GM18517 (cell line): Measurements from ENCODE around the gene PKD2.
"Not testable (repeated sequence)": the region's sequence is repeated elsewhere in the genome, so short reads cannot be mapped to it uniquely, and the experiment has no call there.

Experiments
- ATAC-seq: cut with Tn5 transposase; IDR thresholded peaks from one replicate; pipeline ENCODE4 v1.9.1; 2021; ENCODE audit warnings: mild to moderate bottlenecking, moderate library complexity; ENCODE audit not compliant: unreplicated experiment

Gene PKD2

GRCh38 chr4:88062843-88063242 is 55.4 kb downstream of the PKD2 start:
- ATAC-seq: no peak

- ATAC-seq: no peak
These were observed 56.3 kb downstream of the PKD2 start for GRCh38 chr4:88063634-88064296.

DNA sequence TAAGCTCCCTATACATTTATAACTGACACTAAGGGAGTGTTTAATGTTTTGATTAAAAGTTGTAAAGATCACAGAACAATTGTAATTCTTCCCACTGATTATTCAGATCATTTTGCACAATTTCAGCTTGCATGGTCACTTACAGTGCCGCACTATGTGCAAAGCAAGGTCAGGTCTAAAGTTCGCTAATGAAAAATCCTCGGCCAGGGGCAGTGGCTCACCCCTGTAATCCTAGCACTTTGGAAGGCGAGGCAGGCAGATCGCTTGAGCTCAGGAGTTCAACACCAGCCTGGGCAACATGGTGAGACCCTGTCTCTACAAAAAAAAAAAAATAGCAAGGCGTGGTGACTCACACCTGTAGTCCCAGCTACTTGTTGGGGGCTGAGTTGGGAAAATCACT is 57.0 kb downstream of the PKD2 start:
- ATAC-seq: no peak

GRCh38 chr4:88070031-88070430 is 62.6 kb downstream of the PKD2 start:
- ATAC-seq: no peak

DNA sequence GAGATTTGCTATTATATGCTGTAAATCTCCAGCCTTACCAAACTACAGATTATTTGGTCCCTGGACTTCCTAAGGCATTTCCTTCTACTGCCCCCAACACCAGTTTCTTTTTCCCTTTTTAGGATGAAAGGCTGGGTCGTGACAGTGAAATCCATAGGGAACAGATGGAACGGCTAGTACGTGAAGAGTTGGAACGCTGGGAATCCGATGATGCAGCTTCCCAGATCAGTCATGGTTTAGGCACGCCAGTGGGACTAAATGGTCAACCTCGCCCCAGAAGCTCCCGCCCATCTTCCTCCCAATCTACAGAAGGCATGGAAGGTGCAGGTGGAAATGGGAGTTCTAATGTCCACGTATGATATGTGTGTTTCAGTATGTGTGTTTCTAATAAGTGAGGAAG is 67.9 kb downstream of the PKD2 start:
- ATAC-seq: no peak

GRCh38 chr4:88077911-88078524 is 70.6 kb downstream of the PKD2 start:
- no peak for ATAC-seq

DNA sequence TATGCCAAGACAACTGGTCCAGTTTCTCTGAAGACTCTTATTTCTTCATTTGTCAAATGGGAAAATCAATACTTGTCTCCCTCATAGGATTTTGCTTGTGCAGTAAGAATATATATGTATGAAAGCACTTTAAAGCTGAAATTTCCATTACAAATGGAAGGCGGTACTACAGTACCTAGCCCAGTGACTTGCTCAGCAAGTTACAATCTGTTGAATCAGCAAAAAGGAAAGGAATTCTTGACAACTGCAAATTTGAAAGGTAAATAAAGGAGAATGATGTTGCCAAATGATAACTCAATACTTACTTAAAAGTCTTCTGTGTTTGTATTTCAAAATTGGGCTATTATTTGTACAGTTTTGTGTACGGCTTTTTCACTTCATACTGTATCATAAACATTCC is 71.1 kb downstream of the PKD2 start:
- ATAC-seq: no peak

GRCh38 chr4:88080626-88081025 is 73.2 kb downstream of the PKD2 start:
- ATAC-seq: no peak

- ATAC-seq: no peak
These were observed 79.6 kb downstream of the PKD2 start for GRCh38 chr4:88087004-88087403.

- ATAC-seq: no peak
These were observed 83.5 kb downstream of the PKD2 start for GRCh38 chr4:88090898-88091297.

DNA sequence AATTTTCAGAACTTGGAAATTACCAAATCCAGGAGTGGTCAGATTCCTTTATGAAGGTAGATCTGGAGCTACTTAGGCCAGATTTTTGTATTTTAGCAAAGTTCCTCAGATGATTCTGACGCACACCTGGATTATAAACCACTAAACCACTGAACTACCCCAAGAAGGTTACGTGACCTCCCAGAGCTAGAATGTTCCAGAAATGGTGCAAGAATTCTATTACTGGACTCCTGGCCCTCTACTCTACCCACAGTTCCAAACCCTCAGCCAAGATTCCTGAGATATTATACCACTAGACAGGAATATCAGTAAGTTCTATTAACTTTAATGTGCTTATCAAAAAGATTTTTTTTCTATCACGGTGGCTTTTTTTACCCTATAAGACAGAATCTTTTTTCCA is 83.9 kb downstream of the PKD2 start:
- ATAC-seq: no peak

DNA sequence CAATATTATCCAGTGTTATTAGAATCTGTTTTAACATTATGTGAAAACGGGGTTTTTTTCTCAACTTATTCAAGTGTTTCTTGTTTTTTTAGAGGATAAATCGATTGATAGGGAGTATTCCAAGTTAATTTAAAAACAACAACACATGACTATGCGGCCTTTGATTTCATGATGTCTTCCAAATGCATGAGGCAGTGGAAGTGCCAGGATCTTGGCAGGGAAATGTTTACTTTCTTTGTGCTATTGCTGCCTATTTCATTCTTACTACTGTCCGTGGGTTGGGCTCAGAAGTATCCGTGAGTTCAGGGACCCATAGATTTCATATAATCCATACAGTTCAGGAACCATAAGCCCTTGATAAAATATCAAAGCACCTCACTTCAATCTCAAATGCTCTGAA is 86.4 kb downstream of the PKD2 start:
- no peak for ATAC-seq

GRCh38 chr4:88097301-88097700 is 89.9 kb downstream of the PKD2 start:
- ATAC-seq: no peak

DNA sequence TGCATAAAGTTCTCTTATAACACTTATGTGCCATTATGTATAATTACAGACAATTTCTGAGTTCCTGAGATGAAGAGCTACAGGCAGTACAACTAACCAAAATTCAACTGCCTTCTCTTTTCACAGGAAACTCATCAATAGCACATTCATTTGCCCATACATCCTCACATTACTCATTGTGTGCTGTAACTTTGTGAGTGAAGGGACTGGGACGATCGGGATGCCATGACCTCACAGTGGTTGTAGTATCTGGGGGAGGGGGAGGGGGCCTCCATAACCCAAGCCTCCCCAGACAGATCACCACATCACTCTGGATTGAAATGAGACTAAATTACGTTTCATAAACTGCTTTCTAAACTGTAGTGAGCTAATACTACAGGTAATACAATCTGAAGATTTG is 90.3 kb downstream of the PKD2 start:
- no peak for ATAC-seq

DNA sequence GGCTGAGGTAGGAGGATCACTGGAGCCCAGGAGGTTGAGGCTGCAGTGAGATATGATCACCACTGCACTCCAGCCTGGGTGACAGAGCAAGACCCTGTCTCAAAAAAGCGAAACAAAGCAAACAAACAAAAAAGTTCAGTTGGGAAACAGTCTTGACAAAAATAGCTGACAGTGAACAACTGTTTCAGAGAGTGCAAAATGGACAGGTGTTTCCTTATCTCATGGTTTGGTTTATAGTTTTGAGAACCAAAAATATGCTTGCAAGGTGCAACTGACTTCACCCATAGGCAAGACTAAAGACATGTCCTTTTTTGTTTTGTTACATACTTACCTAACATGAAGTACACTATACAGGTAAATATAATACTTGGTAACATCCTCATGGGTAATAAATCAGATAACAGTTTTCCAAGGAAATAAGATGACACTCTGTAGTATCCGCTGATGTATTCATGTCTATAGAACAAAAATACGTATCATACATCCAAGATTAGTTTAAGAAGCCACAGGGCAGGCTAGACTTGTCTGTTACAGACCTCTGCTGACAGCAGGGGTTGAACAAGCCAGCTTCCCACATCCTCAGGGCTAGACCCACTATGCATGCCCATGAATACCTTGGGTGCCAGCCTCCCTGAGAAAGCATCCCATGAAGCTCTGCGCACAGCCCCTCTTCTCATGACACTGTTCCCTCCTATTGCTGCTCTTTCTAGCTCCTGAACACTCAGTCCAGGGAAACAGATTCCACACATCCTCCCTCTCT is 91.7 kb downstream of the PKD2 start:
- no peak for ATAC-seq

- ATAC-seq: no peak
These were observed 93.7 kb downstream of the PKD2 start for GRCh38 chr4:88101165-88101564.

- no peak for ATAC-seq
These were observed 94.6 kb downstream of the PKD2 start for GRCh38 chr4:88102026-88102425.

GRCh38 chr4:88104902-88105610 is 97.6 kb downstream of the PKD2 start:
- ATAC-seq: no peak

- ATAC-seq: no peak
These were observed 98.8 kb downstream of the PKD2 start for GRCh38 chr4:88106205-88106604.

DNA sequence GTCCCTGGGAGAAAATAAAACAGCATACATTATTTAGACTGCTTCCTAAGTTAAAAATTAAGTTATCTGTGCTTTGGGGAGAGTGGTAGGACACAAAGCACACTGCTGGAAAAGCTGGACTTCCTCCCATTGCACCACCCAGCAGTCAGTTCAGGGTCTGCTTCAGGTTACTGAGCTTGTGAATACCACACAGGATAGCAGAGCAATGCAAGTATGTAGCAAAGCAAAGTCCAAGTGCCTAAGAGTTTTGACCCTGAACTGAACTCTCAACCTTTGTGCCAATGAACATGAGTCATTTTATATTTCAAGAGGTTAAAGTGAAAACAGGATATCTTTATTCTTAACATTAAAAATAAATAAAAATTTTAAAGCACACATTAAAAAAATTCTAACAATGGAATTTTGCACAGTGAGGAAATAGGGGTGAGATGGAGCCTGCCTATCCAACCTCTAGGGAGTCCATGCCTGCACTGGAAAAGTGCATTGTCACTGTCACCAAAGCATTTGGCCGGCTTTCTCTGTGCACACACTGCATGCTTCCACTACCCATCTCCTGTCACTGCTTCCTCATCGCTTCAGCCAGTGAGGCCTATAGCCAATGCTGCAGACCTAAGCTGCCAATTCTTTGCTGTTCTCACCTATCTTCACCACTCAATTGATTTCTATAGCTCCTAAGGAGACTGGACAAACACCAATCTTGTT is 100.1 kb downstream of the PKD2 start:
- ATAC-seq: no peak

- ATAC-seq: not testable (repeated sequence)
These were observed 100.7 kb downstream of the PKD2 start for GRCh38 chr4:88108108-88108465.
